22Rv1 (cell line): ENCODE results near the gene HMGCS2.

Experiments used
- ZFX ChIP-seq: fragments of 450-650 bp; IDR thresholded peaks from 2 replicates; pipeline ENCODE4 v1.6.1; 2017; ENCODE audit warnings: antibody characterized with exemption, borderline replicate concordance
- TF ChIP-seq, protein P1 (sequence below): fragments of 450-650 bp; IDR thresholded peaks from 2 replicates; pipeline ENCODE4 v1.5.1; 2017; ENCODE audit warnings: mild to moderate bottlenecking

DNA sequence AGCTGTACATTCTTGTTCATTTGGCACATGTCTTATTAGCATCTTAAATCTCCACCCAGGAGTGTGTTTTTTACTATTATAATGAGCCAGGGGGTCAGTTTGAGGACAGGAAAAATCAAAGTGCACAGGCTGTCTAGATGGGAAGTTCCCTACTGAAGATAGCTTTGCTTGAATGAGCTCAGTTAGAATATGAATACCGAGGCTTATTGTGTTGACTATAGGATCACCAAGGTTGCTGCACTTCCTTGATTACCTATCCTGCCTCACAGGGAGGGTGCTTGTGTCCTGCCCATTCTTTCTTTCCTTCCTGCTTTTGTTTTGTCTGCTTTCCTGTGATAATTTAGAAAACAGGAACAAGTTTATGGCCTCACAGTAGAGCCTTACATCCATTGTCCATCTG lies 40.7 kb downstream of the HMGCS2 start:
- TF ChIP-seq, protein P1, sequence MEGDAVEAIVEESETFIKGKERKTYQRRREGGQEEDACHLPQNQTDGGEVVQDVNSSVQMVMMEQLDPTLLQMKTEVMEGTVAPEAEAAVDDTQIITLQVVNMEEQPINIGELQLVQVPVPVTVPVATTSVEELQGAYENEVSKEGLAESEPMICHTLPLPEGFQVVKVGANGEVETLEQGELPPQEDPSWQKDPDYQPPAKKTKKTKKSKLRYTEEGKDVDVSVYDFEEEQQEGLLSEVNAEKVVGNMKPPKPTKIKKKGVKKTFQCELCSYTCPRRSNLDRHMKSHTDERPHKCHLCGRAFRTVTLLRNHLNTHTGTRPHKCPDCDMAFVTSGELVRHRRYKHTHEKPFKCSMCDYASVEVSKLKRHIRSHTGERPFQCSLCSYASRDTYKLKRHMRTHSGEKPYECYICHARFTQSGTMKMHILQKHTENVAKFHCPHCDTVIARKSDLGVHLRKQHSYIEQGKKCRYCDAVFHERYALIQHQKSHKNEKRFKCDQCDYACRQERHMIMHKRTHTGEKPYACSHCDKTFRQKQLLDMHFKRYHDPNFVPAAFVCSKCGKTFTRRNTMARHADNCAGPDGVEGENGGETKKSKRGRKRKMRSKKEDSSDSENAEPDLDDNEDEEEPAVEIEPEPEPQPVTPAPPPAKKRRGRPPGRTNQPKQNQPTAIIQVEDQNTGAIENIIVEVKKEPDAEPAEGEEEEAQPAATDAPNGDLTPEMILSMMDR = no peak
- TF ChIP-seq ZFX = no peak
